Right kidney (tissue), 1 donor: ENCODE data around the gene MON2.
A peak's percentile ranks its signal among the peaks of the same experiment; 100 is the strongest.
"Not testable (repeated sequence)": the region's sequence is repeated elsewhere in the genome, so short reads cannot be mapped to it uniquely, and the experiment has no call there.

Source experiments
- DNase-seq: peaks from one replicate; pipeline ENCODE4 v3.0.0-alpha.2; 2016

Gene MON2

GRCh38 chr12:62472472-62472871, 5.8 kb downstream of the MON2 start:
- DNase-seq = no peak

- no peak for DNase-seq
These were observed 15.4 kb downstream of the MON2 start for GRCh38 chr12:62481843-62482540.

- DNase-seq = no peak
These were observed 16.1 kb downstream of the MON2 start for GRCh38 chr12:62482769-62483168.

GRCh38 chr12:62484233-62484632, 17.6 kb downstream of the MON2 start:
- no peak for DNase-seq

GRCh38 chr12:62505786-62506185, 39.2 kb downstream of the MON2 start:
- DNase-seq = no peak

- no peak for DNase-seq
These were observed 46.3 kb downstream of the MON2 start for GRCh38 chr12:62512901-62513300.

- not testable (repeated sequence) for DNase-seq
These were observed 47.5 kb downstream of the MON2 start for GRCh38 chr12:62514080-62514479.

- DNase-seq = no peak
These were observed 50.3 kb downstream of the MON2 start for GRCh38 chr12:62516927-62517326.

GRCh38 chr12:62517887-62518286, 51.3 kb downstream of the MON2 start:
- no peak for DNase-seq

GRCh38 chr12:62519043-62519442, 52.4 kb downstream of the MON2 start:
- DNase-seq = peak; percentile 3

- DNase-seq = no peak
These were observed 53.7 kb downstream of the MON2 start for GRCh38 chr12:62520361-62520760.

GRCh38 chr12:62522984-62523383, 56.4 kb downstream of the MON2 start:
- DNase-seq = no peak

- DNase-seq = no peak
These were observed 57.0 kb downstream of the MON2 start for GRCh38 chr12:62523619-62524018.

GRCh38 chr12:62525271-62525670, 58.6 kb downstream of the MON2 start:
- DNase-seq = no peak

- DNase-seq = no peak
These were observed 64.0 kb downstream of the MON2 start for GRCh38 chr12:62530596-62530995.

GRCh38 chr12:62532333-62532732, 65.7 kb downstream of the MON2 start:
- no peak for DNase-seq

- no peak for DNase-seq
These were observed 66.6 kb downstream of the MON2 start for GRCh38 chr12:62533087-62533754.

GRCh38 chr12:62533755-62534107, 67.1 kb downstream of the MON2 start:
- no peak for DNase-seq

- DNase-seq = no peak
These were observed 69.9 kb downstream of the MON2 start for GRCh38 chr12:62536546-62536945.

- DNase-seq = no peak
These were observed 70.9 kb downstream of the MON2 start for GRCh38 chr12:62537551-62537950.

- DNase-seq = no peak
These were observed 73.7 kb downstream of the MON2 start for GRCh38 chr12:62540354-62540753.

- DNase-seq = no peak
These were observed 76.2 kb downstream of the MON2 start for GRCh38 chr12:62542814-62543213.

- DNase-seq = no peak
These were observed 76.7 kb downstream of the MON2 start for GRCh38 chr12:62543324-62543723.

- DNase-seq = no peak
These were observed 77.1 kb downstream of the MON2 start for GRCh38 chr12:62543741-62544140.
